HG03558 (cell line): ENCODE results near the gene GCG.
A peak's percentile ranks its signal among the peaks of the same experiment; 100 is the strongest.

Experiments
- ATAC-seq: cut with Tn5 transposase; IDR thresholded peaks from one replicate; pipeline ENCODE4 v1.9.1; 2021; ENCODE audit warnings: moderate number of reproducible peaks; ENCODE audit not compliant: unreplicated experiment; ENCODE audit errors: extremely low read depth

GCG gene

DNA sequence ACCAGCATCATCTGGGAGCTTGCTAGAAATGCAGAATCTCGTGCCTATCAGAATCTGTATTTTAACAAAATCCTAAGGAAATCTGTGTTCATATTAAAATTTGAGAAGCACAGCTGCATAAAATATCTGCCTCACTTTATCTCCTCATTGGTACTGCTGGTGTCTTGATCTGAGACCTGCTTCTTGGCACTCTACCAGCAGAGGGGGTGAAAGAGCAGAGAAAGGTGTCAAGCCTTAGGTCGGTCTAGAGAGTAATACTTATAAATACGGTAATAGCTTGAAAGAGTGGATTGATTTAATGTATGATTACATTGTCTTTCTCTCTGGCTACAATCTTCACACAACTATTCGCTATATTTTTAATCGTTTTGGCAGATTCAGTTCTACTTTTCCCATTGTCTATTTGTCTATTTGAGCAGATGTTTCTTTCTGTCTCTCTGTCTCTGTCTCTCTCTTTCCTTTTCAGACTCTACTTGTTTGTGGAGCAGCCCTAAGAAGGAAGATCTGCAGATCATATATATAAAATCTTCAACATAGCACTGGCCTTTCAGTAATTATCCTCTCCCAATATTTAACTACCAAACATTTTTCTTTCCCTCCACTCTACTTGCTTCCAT is 1.7 kb upstream of the GCG start:
- peak; percentile 95 for ATAC-seq

DNA sequence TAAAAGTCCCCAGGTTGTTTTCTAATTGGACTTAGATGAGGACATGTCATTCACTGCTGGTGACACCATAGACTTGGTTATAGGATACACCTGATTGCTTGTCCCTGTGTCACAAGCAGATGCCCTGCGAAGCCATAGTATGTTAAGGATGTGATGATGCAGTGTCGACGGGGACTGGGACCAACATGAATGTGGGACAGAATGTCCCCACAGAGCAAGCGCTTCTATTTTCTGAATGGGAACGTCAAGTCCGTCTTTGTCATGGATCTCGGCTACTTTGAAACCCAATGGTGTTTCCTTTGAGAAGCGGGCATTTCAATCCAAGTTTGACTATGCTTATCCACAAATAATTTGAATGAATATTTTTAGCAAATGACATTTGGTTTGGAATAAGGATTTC is 2.1 kb downstream of the GCG start:
- no peak for ATAC-seq

DNA sequence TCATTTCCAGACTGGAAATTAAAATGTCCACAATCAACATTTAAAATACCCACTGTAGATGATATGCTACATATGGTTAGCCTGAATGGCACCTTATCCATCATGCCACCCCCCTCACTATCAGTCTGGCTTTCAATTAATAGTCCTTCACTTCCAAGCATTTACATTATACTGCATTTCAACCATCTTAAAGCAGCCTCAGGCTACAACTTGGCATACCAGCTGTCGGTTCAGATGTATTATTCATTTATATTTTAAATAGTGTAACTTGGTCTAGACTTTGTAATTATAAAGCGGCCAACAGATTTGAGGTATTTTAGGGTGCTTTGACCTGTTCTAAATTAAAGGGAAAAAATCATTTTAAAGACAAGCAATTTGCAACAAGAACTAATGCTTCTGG is 2.6 kb downstream of the GCG start:
- no peak for ATAC-seq

DNA sequence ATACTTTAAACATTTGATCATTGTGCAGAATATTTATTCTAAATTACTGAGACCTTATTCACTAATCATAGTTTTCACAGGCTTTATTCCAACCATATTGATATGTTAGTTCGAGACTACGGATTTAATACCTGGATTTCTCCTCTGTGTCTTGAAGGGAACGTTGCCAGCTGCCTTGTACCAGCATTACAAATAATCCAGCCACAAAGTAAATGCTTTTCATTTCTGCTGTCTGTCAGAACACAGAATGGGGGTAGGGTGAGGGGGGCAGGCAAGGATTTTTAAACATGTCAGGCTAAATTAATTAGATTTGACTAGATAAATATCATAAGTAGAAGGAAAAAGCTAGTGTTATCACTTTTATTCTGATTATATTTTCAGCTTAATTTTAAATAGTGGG is 3.1 kb downstream of the GCG start:
- no peak for ATAC-seq

DNA sequence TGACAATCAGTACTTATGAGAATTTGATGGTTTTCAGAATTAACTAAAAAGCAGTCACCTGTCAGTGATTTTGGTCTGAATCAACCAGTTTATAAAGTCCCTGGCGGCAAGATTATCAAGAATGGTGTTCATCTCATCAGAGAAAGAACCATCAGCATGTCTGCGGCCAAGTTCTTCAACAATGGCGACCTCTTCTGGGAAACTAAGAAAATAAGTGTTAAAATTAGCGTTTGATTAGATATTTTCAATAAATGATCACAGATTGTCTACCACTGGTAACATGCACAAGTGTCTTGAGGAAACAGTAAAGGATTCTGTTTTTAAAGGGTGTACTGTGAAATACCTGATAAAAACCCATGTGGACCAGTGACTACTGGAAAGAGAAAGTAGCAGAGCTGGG is 8.1 kb downstream of the GCG start:
- ATAC-seq, result no peak

DNA sequence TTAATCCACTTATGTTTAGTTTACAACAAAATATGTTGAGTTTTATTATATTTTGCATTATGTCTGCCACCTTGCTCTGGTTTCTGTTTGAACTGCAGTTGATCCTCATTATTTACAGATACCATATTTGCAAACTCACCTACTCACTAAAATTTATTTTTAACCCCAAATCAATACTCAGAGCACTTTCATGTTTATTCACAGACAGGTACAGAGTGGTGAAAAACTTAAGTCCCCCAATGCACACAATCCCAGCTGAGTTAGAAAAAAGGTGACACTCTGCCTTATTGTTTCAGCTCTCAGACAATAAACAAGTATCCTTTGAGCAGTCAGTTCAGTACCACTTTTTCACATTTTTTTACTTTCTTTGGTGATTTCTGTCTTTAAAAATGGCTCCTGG is 13.7 kb downstream of the GCG start:
- no peak for ATAC-seq

DNA sequence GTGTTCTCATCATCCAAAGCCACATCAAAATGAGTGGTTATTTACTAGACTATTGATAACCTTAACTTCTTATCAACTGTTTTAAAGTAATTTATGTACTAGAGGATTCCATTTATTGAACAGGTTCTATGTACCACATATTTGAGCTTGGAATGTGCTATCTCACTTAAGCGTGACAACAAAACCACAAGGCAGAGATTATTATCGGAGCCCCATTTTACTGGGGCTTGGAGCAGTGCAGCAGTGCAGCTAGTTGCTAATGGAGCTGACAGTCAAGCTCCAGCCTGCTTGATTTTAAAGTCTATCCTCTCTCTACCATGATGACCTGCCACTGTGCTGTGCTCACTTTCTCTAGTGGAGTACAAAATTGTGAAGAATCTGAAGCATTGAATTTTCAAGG is 24.6 kb downstream of the GCG start:
- ATAC-seq, result no peak

DNA sequence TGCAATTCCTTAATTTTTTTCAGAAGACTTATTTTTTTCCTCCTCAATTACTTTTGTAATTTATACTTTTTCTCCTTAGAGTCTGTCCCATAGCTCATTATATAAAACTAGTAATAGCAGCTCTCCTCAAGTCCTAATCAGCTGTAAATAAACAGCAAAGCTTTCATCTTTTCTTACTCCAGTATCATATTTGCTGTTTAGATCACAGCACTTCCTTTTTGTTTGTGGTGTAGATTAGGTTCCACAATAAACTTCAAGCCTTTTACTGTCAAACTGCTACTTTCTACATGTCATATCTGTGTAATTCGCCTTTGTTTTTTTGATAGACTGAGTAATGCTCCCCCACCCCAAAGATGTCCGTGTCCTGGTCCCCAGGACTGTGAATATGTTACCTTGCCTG is 25.5 kb downstream of the GCG start:
- no peak for ATAC-seq

DNA sequence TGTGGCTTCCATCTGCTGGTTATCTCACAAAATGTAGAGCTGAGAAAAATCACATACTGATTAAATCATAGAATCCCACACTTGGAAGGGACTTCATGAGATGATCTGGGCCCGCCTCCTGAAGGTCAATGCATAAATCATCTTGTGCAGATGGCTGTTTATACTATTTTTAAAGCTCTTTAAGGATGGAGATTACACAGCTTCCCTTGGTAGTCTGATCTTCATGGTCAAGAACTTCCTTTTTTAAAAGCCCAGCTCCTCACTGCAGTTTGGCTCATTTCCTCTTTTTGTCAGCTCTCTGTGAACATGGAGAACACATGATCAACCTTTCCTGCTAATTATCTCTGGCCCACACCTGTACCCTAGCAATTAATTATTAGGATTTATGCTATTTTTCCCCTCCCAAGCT is 25.9 kb downstream of the GCG start:
- ATAC-seq, result peak; percentile 87

DNA sequence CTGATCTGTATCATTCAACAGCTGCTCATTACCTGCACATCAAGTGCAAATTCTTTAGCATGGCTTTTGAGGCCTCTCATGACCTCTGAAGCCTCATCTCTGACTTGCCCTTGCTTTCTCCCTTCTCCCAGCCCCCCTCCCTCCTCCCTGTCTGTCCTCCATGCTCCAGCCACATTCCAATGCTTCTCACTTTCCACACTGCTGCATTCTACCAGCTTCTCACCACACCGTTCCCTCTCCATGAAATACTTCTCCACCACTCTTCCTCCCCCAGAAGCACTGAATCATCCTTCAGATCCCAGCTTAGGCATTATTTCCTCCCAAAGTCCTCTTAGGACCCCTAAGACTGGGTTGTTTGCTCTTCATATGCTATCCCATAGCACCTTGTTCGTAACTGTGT is 26.9 kb downstream of the GCG start:
- ATAC-seq, result no peak

DNA sequence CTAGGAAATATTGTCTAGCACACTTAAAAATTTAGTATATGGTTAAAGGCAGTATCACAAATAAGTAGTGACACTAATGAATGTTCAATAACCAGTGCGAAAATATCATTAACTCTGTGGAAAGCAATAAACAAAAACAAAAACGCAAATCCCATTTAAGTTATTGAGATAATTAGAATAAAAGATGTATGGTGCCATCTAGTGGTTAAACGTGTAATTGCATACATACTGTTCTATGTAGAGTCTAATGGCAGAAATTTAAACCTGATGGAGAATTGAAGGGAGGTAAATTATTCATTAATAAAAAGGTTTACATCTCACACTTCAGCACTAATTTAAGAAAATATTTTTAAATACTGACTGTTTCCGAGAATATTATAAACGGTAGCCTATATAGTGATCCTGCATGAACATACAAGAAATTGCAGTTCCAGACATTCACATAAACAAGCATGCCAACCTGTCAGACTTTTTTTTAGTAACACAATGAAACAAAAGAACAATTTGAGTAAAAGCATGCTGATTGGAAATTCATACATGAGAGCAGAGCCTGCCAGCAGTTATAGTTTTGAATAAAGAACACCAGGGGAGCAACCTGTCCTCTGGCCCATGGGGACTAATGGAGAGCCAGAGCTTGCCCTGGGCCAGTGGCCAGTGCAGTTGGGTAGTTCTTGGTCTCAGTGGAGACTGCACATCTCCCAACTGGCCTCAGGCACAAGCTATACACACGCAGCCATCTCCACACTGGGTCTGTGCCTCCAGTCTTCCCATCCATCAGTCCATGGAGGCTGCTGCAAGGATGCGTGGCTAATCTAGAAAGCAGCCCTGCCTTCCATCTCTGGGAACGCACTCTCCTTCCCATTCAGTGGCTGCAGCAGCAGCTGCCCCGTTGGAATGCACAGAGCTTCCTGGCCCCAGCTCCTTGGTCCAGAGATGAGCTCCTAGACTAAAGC is 28.0 kb downstream of the GCG start:
- no peak for ATAC-seq

DNA sequence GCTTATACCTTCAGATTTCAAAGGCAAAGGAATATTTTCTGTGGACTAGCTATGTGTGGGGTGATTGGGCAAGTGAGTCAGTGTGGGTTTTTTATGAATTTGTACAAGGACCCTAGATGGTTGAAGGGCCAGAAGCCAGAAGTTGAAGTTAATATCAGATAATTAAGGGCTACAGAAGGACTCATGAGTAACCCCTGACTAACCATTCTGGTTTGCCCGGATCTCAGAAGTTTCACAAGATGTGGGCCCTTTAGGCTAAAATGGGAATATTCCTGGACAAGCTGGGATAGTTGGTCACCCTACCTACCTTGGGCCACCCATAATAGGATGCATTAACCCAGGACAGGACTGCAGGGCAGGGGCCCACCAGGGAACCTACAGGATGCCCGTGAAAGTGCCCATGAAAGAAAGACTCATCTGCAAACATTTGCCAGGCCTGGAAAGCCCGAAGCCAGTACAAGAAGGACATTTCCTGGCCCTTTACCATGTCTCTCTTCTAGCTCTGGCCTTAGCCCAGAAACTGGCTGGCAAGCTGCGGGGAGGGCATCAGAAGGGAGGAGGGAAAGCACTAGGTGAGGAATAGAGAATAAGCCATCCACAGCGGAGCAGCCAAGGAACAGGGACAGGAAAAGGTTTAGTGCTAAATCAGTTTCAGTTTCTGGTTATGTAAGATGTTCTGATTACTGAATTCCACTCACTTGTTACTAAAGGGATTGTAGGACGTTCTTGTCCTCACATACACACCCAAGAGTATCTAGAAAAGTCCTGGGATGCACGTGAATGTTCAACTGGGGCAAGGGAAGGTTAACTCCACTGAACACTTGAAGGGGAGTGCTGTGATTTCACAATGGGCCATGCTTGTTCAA is 33.6 kb downstream of the GCG start:
- no peak for ATAC-seq

DNA sequence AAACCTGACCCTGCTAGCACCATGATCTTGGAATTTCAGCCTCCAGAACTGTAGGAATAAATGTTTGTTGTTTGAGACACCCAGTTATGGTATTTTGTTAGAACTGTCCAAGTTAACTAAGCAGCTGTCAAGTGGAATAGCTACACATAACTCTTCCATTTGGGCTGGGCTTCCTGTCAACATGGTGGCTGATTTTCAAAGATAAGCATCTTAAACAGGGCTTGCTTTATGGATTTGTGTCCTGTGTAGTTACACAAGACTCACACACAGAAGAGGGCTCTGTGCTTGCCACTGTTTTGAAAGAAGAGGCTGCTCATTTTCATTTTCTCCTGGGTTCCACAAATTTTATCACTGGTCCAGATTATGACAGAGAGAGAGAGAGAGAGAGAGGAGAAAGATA is 35.7 kb downstream of the GCG start:
- ATAC-seq, result no peak

DNA sequence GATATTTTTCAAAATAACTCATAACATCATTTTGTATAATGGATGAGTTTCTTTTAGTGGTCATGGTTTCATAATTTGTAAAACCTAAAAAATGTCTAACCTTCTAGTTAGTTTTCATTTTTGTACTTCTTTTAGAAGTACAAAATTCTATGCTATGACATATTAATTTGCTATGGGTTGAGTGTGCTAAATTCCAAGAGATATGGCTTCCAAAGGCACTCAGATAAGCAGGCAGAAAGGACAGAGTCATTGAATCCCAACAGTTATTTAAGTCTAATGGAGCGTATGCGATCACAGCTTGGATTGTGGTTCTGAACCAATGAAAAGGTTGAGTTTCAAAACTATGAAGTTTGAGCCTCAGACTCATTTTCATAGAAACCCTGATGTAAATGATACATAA is 37.0 kb downstream of the GCG start:
- no peak for ATAC-seq

DNA sequence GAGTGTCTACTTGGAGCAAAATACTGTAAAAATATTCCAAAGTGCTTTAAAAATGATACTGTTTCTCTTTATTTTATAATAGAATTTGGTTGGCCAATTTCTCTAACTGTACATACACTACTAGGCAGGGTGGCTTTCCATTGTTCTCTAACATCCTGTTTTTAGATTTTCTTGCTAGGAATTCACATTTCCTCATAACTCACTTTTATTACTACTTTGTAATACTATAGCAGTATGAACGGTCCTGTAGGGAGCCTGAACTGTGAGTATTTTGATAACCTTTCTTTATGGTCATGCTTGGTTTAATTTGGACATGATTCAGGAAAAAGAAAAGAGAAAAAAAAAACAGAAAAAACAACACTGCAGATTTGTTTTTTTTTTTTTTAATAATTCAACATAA is 37.8 kb downstream of the GCG start:
- no peak for ATAC-seq

DNA sequence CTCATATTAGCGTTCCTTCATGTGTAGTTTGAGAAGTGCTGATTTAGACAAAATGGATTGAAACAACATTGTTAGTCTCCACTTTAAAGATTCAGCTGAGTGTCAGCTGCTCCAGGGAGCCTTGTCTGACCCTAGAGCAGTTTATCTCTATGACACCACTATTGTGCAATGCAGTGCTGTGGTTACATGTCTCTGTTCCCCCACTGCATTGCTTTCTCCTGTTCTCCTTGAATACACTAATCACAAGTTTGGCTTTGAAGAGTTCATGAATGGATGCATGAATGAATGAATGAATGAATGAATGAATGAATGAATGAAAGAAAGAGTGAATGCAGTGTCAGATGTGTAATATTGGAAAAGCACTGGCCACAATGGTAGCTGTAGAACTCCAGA is 38.3 kb downstream of the GCG start:
- ATAC-seq, result no peak

DNA sequence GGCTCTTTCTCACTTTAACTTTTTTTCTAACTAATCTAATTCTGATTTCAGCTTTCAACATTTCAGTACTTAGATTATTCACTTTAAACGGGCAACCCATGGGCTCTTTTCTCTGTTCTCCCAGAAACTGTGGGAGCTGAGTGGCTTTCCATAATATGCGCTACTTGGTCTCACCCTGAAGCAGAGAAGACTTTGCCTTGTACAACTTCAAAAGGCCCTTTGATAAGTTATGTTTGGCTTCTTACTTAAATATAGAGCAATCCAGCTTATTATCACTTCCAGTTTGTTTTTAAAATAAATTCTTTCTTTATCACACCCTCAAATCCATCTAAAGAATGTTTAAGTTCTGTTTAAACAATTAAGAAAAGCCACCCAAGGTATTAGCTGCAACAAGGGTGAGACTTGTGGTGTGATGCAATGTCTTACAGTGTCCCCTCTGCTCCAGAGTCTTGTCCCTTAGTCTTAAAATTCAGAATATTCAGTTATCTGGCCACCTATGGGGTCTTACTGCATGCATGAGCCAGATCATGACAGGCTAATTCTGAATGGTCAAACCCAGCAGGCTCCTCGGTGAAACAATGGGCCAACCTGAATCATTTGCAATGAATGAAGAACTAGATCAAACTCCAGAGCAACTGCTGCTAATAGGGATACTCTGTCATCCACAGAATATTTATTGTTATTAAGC is 38.8 kb downstream of the GCG start:
- no peak for ATAC-seq

DNA sequence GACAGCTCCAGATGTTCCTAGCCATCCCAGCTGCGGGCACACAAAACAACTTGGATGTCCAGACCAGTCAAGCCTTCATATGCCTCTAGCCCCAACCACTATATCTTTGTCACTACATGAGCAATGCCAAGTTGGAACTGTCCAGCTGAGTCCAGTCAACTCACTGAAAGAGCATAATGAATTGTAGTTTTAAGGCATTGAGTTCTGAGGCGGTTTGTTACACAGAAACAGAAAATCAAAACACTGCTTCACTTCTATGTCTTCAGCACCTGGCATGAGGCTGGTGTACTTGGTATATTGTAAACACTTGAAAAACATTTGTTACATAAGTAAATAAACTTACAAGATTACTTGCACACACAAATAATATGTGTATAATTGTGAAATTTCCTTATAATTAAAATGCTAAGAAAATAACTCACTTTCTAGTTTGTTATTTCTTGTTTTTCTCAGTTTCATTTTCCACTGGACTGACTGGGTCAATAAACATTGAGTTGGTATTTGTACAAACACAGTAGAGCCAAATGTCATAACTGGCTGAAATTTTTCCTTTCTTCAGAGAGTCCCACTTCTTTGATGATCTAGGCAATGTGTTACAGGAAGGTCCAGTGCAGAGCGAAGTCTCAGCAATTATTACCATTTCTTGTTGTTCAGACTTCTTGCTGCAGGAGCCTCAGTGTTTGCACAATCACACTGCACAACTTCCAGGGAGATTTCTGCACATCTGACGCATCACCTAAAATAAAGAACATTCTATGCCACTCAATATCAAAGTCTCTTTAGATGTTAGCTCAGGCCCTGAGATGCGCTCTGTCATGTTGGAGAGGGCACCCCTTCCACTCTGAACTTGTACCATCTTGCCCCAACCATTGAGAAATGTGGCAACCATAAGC is 39.8 kb downstream of the GCG start:
- ATAC-seq, result no peak

DNA sequence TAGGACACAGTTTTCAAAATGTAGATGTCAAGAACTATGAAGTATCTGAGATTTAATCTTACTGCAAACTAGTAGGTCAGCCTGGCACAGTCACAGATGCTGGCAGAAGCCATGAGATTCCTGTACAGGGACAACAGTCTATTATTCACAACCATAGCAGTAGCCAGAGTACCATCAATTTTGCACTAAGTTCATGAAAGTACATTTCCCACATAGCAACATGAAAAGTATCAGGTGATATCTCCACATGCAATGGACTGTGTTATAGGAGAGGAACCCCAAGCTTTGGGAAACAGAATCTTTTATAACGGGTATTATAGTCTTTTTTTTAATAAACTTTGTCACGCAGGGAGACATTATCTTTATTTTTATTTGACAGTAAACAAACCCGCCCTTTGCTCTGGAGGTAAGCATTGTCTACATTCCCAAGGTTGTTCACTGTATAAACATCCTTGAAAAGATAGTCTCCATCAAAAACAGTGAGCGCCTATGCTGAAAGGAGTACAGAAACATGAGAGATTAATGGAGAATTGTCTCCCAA is 44.6 kb downstream of the GCG start:
- no peak for ATAC-seq
